Esophagus muscularis mucosa (tissue), 4 donors: ENCODE measurements around the gene SLIT1. TPM values are rescaled to one million over a fixed set of nuclear protein-coding genes. Genes with fewer than 3 reads are reported as not detected.
A peak's percentile ranks its signal among the peaks of the same experiment; 100 is the strongest.

Source experiments
- DNase-seq: peaks from one replicate; pipeline ENCODE4 v3.0.0-alpha.2; 2017; ENCODE audit errors: extremely low spot score
- H3K27ac ChIP-seq, 4 donors: fragments of 200-600 bp; sonication (generic); replicated peaks in 1 of 4; 1 replicate in 3 of 4; 2 replicates in 1 of 4; pipeline ENCODE4 v1.5.1; 2016 to 2019; ENCODE audit warnings: mild to moderate bottlenecking in 1 of 4
- H3K27me3 ChIP-seq, 4 donors: fragments of 200-600 bp; sonication (generic); one replicate each; pipeline versions ENCODE4 v1.5.1 to v1.6.0; 2016 to 2019
- H3K36me3 ChIP-seq, 4 donors: fragments of 200-600 bp; sonication (generic); one replicate each; pipeline ENCODE4 v1.5.1; 2016 to 2019
- H3K4me1 ChIP-seq, 4 donors: fragments of 200-600 bp; sonication (generic); one replicate each; pipeline ENCODE4 v1.5.1; 2016 to 2019
- H3K4me3 ChIP-seq, 4 donors: fragments of 200-600 bp; sonication (generic); 1 replicate in 2 of 4; 2 replicates in 2 of 4; pipeline ENCODE4 v1.5.1; 2016 to 2019; ENCODE audit warnings: mild to moderate bottlenecking in 4 of 4, moderate library complexity in 1 of 4
- H3K9me3 ChIP-seq, 4 donors: fragments of 200-600 bp; sonication (generic); 1 replicate in 3 of 4; 2 replicates in 1 of 4; pipeline ENCODE4 v1.5.1; 2016 to 2019
- EP300 ChIP-seq: sonication (generic); formaldehyde crosslinking; IDR thresholded peaks from one replicate; pipeline ENCODE4 v1.6.1; 2017; ENCODE audit warnings: antibody characterized with exemption
- POLR2A ChIP-seq: fragments of 450-650 bp; IDR thresholded peaks from one replicate; pipeline ENCODE4 v1.6.1; 2017; ENCODE audit warnings: antibody characterized with exemption, moderate library complexity, mild to moderate bottlenecking, low read depth
- POLR2AphosphoS5 ChIP-seq, 2 donors: sonication (generic); formaldehyde crosslinking; IDR thresholded peaks; one replicate each; pipeline ENCODE4 v1.6.1; 2017; ENCODE audit warnings: antibody characterized with exemption in 2 of 2
- WGBS: methylation state at CpG from one replicate; pipeline ENCODE4 v1.1.5; 2018; 5-methylcytosine and 5-hydroxymethylcytosine counted together
- intact Hi-C: fragments of 100-400 bp; cut with DNase I; formaldehyde crosslinking; loops from one replicate; pipeline ENCODE4 v1.15.1; 2023
- total RNA-seq, 4 donors: library from RNA; depleted of rRNA; stranded (reverse); fragments of >200 nt; gene quantifications; one replicate each; pipeline versions ENCODE4 v1.1.0 to v1.2.1, GENCODE V29; 2016
- TF ChIP-seq, protein P1 (sequence below), 3 experiments: fragments of 200-600 bp in 2 of 3; fragments of 450-650 bp in 1 of 3; sonication (generic) in 2 of 3; IDR thresholded peaks; one replicate each; pipeline ENCODE4 v1.5.1; 2017 to 2019; ENCODE audit warnings: antibody characterized with exemption in 3 of 3, mild to moderate bottlenecking in 2 of 3, moderate library complexity in 1 of 3

SLIT1 gene
- total RNA-seq, 4 donors from 2014 or later: 0.13 to 0.42 (median 0.31) TPM

DNA sequence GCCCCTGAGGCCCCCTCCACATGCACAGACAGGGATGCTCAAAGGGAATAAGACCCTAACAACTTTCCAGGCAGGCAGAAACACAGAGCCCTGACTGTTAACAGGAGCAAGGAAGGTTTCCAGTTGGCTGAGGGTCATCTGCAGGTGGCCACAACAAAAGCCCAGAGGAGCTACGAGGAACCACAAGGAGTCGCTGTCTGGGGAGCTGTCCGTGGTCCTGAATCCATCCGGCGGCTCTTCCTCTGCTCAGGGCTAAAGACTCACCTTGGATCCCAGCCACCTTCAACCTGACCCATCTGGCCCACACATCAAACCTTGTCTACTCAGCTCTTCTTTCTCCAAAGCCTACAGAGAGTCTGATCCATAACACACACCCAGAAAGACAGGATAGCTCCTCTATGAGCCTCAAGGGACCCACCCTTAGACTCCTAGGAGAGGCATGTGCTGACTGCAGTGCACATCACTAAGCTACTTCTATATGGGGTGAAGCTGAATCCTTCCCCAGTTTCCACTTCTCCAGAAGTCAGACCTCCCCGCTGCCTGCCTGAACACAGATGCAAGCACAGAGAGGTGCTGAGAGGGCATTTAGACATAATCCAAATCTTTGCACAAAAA lies 104.0 kb downstream of the SLIT1 start:
- TF ChIP-seq, protein P1, sequence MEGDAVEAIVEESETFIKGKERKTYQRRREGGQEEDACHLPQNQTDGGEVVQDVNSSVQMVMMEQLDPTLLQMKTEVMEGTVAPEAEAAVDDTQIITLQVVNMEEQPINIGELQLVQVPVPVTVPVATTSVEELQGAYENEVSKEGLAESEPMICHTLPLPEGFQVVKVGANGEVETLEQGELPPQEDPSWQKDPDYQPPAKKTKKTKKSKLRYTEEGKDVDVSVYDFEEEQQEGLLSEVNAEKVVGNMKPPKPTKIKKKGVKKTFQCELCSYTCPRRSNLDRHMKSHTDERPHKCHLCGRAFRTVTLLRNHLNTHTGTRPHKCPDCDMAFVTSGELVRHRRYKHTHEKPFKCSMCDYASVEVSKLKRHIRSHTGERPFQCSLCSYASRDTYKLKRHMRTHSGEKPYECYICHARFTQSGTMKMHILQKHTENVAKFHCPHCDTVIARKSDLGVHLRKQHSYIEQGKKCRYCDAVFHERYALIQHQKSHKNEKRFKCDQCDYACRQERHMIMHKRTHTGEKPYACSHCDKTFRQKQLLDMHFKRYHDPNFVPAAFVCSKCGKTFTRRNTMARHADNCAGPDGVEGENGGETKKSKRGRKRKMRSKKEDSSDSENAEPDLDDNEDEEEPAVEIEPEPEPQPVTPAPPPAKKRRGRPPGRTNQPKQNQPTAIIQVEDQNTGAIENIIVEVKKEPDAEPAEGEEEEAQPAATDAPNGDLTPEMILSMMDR (IDR thresholded peaks at IDR 0.05): peak; percentile 29 to 52 (median 41)
- no peak for TF ChIP-seq POLR2AphosphoS5 (IDR thresholded peaks at IDR 0.05)
- TF ChIP-seq POLR2A: no peak
- no peak overlapping the region for H3K4me3 ChIP-seq
- intact Hi-C loops: no loop called here
- 15% methylated on average over 6 of the region's 6 CpGs for WGBS
- no peak for DNase-seq
- peaks cover 0 to 3% (median 0%) of the 10 kb centered on the region in 4 donors for H3K4me1 ChIP-seq
- no peak overlapping the region for H3K27ac ChIP-seq
- peaks cover 0 to 75% (median 0%) of the 10 kb centered on the region in 4 donors for H3K27me3 ChIP-seq
- no peaks in the 10 kb centered on the region for H3K9me3 ChIP-seq
- H3K36me3 ChIP-seq: no peaks in the 10 kb centered on the region

DNA sequence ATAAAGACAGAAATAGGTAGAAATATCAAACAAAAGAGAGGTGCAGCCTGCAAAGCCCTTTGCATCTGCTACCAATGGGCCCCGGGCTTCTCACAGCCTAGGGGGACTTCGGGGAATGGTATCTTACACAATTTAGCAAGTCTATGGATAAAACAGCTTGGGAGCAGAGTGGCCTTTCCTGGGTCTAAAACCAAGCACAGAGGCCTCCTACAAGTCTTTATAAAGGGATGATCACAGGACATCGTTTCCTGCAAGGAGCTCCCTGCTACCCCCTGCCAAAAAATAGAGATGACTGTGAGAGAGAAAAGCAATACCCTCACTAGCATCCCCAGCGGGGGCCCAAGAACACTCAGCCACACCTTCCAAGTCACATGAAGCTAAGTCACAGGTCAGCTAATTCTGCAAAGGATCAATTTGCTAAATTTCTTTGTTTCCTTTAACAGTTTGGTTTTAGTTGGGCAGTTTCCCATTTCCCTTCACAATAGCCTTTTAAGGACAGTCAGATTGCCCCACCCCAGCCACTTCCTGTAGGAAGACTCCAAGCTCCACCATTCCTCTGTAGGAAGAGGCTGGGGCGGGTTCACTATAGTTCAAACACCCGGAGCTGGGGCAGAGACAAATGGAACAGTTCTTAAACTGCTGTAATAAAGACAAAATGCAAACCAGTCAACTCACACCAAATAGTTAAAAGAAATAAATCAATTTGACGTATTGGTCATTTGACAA lies 105.5 kb downstream of the SLIT1 start:
- no peak overlapping the region for H3K27ac ChIP-seq
- TF ChIP-seq EP300 (no peak), POLR2AphosphoS5 (IDR thresholded peaks at IDR 0.05) (no peak), POLR2A (no peak)
- TF ChIP-seq, protein P1 (IDR thresholded peaks at IDR 0.05): no peak
- H3K36me3 ChIP-seq: no peaks in the 10 kb centered on the region
- peaks cover 0 to 65% (median 0%) of the 10 kb centered on the region in 4 donors for H3K27me3 ChIP-seq
- H3K9me3 ChIP-seq: no peaks in the 10 kb centered on the region
- peaks cover 0 to 3% (median 0%) of the 10 kb centered on the region in 4 donors for H3K4me1 ChIP-seq
- WGBS: 56% methylated on average over 7 of the region's 7 CpGs
- DNase-seq: no peak
- intact Hi-C loops: no loop called here
- no peak overlapping the region for H3K4me3 ChIP-seq

DNA sequence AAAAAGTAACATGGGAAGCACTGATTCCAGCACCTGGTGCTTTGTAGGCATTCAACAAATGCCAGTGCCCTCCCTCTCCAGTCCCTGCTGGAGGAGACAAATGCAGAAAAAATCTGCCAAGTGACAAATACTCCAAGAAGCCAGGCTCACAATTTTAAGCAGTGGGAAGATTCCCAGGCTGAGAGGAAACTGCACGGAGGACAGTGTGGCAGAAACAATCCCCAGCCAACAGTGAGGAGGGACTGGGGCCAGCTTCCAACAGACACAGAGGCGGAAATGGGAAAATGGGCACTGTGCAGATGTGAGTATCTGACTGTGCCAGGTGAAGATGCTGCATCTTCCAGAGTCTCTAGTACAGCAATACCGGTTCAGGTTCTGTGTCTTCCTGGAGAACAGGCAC lies 106.3 kb downstream of the SLIT1 start:
- no peak overlapping the region for H3K27ac ChIP-seq
- intact Hi-C loops: no loop called here
- WGBS: 65% methylated on average over 3 of the region's 3 CpGs
- H3K9me3 ChIP-seq: no peaks in the 10 kb centered on the region
- H3K4me1 ChIP-seq: peaks cover 0 to 3% (median 0%) of the 10 kb centered on the region in 4 donors
- peaks cover 0 to 63% (median 0%) of the 10 kb centered on the region in 4 donors for H3K27me3 ChIP-seq
- TF ChIP-seq POLR2A (no peak), POLR2AphosphoS5 (IDR thresholded peaks at IDR 0.05) (no peak), EP300 (no peak)
- TF ChIP-seq, protein P1 (IDR thresholded peaks at IDR 0.05): no peak
- no peak for DNase-seq
- no peak overlapping the region for H3K4me3 ChIP-seq
- no peaks in the 10 kb centered on the region for H3K36me3 ChIP-seq

GRCh38 chr10:97078938-97079445 lies 106.8 kb downstream of the SLIT1 start:
- TF ChIP-seq POLR2A (no peak), EP300 (no peak), POLR2AphosphoS5 (IDR thresholded peaks at IDR 0.05) (no peak)
- TF ChIP-seq, protein P1 (IDR thresholded peaks at IDR 0.05): no peak
- H3K27me3 ChIP-seq: peaks cover 0 to 61% (median 0%) of the 10 kb centered on the region in 4 donors
- H3K4me1 ChIP-seq: peaks cover 0 to 3% (median 0%) of the 10 kb centered on the region in 4 donors
- WGBS: 69% methylated on average over 2 of the region's 2 CpGs
- H3K27ac ChIP-seq: no peak overlapping the region
- no peaks in the 10 kb centered on the region for H3K9me3 ChIP-seq
- no peak for DNase-seq
- H3K4me3 ChIP-seq: no peak overlapping the region
- H3K36me3 ChIP-seq: no peaks in the 10 kb centered on the region
- intact Hi-C loops: no loop called here
